IPS DF 4.7 (cell line): ENCODE results near the gene MARCHF3.
"Not testable (repeated sequence)": the region's sequence is repeated elsewhere in the genome, so short reads cannot be mapped to it uniquely, and the experiment has no call there.

Experiments
- DNase-seq: peaks from one replicate; pipeline ENCODE4 v3.0.0-alpha.2; 2013; ENCODE audit warnings: low spot score; ENCODE audit errors: extremely low read depth

MARCHF3 gene

DNA sequence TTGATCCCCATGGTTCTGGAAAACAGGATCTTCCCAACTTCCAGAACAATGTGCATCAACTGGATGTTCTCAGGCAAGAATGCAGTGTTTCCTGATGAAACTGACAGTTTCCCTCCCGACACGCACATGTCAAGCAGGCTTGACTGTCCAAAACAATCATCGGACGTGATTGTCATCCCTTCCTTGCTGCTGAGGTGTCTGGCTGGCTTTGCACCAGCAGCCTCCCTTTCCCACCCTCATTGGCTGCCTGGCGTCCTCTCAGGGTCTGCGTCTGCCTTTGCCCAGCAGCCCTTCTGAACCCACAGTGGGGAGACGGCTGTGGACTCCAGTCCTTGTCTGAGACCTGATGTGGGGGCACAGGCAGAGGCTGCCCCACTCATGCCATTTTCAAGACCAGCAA lies 110.8 kb downstream of the MARCHF3 start:
- DNase-seq = no peak

DNA sequence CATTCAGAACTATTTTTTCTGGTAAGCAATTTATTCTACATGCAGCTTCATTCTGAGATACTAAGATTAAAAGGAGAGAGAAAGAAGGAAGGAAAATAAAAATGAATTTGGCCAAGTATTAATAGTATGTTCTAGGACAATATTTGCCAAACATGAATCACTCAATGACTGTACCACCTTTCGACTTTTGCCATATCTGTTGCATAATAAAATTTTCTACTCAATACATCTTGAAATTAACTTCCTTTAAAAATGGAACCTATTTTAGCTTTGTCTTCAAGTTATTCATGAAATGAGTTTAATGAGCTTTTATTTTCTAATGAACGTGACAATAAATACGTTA lies 111.8 kb downstream of the MARCHF3 start:
- DNase-seq = no peak

DNA sequence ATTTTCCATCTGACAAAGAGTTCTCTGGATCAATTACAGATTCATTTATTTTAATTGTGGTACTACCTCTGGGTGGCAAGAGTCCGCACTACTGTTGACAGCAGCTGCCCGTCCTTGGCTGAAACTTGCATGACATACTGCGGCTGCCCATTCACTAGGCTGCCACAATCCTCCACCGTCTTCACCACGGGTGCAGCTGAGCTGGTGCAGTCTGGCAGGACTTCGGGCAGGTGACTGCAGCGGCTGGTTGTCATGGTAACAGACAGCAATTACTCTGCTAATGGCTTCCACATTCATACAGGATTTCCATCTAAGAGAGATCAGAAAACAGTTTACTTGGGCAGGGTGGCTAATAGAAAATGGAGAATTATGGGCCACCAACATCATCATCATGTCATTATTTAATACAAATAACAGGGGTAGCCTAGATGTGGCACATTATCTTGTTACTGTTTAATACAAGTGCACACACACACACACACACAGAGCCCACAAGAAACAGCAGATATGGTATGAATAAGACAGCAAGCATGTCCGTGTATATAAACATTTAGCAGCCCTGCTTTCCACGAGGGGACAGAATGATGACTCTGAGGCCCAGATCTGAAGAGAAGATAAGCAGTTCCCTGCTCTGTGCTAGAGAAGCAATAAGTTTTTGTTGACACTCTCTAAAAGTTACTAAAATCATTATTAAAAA lies 112.3 kb downstream of the MARCHF3 start:
- DNase-seq = peak; percentile 25

DNA sequence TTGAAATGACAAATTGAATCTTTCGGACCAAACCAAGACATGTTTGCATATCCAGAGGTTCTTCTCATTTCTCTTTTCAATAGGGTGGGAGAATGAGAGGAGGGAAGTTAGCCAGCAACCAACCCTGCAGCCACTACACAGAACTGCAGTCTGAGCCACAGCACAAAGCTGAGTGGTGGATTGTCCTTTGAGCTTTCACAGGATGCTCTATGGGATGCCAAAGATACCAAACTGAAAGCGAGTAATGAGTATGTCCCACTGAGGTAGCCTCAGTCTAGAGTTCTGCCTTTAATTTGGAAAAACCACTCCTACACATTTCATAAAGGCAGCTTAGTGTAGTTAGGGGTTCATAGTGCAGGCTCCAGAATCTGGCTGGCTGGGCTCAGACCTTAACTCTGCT lies 114.9 kb downstream of the MARCHF3 start:
- no peak for DNase-seq

DNA sequence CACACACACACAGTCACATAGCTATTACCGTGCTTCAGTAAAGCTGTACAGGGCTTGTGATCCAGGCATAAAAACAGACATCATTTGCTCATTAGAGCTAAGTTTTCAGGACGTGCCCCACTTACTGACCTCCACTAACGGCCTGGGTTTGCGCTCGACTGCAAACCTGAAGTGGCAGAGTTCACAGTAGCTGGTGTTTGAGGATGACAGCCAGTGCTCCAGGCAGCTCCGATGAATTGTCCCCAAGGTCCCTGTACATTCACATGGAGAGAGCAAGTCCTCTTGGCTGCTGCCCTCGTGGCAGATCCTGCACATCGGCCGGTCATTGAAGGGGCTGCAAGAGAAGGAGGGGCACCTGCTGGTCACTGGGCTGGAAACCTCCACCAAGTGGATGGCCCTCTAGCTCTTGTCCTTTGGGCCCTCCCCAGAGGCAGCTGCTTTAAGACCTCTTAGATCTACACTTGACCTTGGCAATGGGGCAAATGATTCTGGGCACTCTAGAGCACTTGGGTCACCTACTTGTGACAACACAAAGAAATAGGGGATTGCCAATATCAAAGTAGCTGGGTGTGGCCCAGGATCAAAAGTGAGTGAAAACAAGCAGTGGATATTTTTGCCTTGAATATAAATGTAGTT lies 115.4 kb downstream of the MARCHF3 start:
- no peak for DNase-seq

DNA sequence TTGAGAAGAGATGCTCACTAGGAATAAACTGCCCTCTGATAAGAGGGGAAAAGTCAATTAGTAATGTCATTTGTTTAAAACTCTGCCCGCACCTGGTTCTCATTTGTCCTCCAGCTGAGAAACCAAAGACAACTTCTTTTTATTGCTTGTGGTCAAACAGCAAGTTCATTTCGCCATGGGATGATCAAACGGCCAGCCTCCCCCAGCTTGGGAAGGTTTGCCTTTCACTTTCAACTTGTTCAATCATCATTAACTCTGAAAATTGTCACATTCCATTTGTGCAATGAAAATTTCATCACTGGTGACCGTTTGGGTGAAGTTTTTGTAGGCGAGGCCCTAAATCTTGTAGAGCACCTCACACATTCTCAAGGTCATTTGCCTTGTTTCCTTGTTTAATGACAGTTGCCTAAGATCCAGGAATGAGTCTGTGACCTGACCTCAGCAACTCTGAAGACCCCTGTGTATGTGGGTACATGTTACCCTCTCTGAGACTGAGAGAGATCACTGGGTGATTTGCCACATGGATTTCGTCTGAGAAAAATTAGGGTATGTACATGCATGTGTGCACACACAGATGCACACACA lies 117.7 kb downstream of the MARCHF3 start:
- DNase-seq = no peak

DNA sequence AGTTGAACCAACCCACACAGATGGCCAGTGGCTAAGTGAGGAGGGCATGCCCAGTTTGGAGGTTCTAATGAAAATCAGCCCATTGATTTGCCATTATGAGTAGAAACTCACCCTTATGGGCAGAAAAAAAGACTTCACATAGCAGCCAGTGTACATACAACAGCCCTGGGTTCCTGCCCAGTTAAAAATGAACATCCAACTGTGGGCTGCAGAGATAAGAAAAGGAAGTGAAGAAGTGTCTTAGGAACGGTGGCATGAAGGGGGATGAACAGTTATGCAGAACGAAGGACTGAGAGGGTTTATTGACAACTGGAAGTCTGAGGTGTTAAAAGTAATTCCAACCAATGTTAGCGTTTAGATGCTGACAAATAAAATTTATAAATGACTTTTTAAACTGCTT lies 118.4 kb downstream of the MARCHF3 start:
- DNase-seq = no peak

DNA sequence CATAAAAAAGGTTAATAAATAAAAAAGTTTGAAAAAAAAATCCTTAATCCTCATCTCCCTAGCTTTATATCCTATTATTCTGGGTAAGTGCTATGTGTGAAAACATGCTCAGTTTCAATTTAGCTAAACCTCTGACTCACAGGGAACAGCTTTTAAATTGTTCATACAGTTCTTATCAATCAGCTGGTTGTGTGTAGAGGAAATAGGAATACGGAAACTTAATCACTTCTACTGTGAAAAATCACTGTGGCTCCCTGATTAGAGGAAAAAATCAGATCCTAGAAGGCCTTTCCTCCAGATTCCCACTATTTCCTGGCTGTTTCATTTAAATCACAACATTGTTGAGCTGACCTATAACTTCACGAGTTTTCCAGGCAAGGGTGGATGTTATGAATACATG lies 120.5 kb downstream of the MARCHF3 start:
- DNase-seq = no peak

DNA sequence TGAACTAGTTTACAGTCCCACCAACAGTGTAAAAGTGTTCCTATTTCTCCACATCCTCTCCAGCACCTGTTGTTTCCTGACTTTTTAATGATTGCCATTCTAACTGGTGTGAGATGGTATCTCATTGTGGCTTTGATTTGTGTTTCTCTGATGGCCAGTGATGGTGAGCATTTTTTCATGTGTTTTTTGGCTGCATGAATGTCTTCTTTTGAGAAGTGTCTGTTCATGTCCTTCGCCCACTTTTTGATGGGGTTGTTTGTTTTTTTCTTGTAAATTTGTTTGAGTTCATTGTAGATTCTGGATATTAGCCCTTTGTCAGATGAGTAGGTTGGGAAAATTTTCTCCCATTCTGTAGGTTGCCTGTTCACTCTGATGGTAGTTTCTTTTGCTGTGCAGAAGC lies 126.0 kb downstream of the MARCHF3 start:
- DNase-seq = not testable (repeated sequence)

DNA sequence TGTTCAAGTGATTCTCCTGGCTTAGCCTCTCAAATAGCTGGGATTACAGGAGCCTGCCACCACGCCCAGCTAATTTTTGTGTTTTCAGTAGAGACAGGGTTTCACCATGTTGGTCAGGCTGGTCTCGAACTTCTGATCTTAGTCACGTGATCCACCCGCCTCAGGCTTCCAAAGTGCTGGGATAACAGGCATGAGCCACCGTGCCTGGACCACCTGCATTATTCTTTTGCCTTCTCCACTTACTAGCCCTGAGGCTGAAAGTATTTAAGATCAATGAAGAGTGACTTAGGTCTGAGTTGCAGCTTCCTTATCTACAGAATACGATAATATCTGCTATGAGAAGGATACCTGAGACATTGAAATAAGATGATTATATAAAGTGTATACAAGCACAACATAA lies 129.6 kb downstream of the MARCHF3 start:
- DNase-seq = no peak

DNA sequence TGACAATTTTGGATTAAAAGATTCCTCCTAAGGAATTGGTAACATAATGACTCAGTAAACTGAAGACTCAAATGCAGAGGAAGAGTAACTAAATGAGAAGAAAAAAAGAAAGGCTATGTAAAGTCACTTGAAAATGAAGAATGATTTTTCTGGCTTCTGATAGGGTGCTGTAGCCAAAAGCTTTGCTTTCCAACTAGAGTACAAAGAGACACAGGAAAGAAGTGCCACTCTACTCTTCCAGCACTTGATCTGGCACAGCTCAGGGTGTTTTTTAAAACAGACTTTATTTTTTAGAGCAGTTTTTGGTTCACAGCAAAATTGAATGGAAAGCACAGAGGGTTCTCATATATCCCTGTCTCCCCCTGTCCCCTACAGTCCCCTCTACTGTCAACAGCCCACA lies 130.9 kb downstream of the MARCHF3 start:
- no peak for DNase-seq

DNA sequence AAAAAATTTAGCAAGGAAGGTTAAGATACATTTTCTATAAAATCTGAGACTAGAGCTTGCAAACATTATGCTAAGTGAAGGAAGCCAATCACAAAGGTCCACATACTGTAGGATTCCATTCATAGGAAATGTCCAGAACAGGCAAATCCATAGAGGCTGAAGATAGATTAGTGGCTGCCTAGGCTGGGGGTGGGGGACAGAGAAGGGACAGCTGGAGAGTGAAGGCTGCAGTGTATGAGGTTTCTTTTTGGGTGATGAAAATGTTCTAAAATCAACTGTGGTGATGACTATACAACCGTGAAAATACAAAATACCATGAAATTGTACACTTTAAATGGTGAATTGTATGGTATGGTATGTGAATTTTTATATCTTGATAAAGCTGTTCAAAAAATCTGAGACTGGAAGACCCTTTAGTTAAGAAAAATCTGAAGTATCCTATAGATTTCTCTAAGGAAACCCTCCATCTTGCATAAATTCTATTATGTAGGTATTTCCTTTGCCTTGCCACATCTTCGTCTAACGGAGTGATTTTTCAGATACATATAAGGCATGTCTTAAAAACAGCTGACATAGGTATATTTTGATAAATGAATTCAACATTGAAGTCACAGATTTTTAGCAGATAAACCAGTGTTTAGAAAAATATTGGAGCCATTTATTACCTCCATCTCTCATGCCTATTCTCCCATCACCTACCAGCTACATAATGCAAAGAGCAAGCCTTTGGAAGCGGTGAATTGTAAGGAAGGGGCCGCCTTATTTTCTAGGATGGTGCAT lies 132.3 kb downstream of the MARCHF3 start:
- no peak for DNase-seq

DNA sequence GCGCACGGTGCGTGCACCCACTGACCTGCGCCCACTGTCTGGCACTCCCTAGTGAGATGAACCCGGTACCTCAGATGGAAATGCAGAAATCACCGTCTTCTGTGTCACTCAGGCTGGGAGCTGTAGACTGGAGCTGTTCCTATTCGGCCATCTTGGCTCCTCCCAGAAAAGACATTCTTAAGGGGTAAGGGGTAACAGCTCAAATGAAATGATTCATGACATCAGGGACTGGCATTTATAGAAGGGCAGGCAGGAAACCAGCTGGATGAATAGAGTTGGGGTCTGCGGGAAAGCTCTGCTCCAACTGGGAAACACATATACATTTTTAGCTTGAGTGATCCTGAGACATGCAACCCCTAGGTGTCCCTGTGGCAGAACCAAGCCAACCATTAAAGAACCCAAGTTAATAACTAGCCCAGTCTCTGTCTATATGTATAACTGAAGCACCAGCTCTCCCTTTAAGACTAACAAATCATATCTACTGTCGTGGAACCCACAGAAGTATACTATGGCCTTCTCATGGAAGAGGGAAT lies 134.1 kb downstream of the MARCHF3 start:
- DNase-seq = no peak

DNA sequence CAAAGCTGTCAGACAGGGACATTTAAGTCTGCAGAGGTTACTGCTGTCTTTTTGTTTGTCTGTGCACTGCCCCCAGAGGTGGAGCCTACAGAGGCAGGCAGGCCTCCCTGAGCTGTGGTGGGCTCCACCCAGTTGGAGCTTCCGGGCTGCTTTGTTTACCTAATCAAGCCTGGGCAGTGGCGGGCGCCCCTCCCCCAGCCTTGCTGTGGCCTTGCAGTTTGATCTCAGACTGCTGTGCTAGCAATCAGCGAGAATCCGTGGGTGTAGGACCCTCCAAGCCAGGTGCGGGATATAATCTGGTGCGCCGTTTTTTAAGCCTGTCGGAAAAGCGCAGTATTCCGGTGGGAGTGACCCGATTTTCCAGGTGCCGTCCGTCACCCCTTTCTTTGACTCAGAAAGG lies 134.6 kb downstream of the MARCHF3 start:
- DNase-seq = not testable (repeated sequence)

DNA sequence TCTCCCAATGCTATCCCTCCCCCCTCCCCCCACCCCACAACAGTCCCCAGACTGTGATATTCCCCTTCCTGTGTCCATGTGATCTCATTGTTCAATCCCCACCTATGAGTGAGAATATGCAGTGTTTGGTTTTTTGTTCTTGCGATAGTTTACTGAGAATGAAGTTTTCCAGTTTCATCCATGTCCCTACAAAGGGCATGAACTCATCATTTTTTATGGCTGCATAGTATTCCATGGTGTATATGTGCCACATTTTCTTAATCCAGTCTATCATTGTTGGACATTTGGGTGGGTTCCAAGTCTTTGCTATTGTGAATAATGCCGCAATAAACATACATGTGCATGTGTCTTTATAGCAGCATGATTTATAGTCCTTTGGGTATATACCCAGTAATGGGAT lies 139.9 kb downstream of the MARCHF3 start:
- DNase-seq = not testable (repeated sequence)

DNA sequence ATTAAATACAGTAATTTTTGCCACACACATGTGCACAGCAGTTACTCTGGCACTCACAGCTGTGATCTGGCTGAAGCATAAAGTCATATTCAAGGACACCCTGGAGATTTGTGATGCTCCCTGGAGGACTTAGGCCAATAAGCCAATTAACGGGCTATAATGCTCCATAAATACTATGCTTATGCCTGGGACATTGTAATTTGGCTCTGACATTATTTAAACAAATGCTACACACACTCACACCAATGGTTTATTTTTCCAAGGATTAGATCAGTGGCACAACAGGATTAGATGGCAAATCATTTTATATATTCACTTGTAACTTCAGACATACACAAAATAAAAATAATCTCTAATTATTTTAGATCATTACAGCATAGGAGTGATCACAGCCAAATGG lies 142.2 kb downstream of the MARCHF3 start:
- no peak for DNase-seq

DNA sequence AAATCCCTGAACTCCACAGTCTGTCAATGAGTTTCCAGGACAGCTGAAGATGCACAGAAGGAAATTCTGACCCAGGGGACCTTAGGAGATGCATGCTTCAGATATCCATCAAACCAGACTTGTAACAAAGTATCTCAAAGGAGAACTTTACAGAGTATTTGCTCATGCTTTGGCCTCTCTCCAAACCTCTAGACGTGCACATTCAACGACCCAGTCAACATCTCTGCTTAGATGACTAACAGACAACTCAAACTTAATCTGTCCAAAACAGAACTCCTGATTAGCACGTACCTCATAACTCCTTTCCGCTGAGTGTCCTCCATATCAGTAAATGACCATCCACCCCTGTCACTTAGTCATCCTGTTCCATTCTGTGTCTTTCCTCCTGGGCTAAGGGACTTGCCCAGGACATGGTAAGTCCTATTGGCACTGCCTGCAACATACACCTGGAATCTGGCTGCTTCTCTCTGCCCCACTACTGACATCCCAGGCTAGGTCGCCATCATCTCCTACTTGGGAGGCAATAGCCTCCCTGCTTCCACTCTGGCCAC lies 146.0 kb downstream of the MARCHF3 start:
- DNase-seq = no peak

DNA sequence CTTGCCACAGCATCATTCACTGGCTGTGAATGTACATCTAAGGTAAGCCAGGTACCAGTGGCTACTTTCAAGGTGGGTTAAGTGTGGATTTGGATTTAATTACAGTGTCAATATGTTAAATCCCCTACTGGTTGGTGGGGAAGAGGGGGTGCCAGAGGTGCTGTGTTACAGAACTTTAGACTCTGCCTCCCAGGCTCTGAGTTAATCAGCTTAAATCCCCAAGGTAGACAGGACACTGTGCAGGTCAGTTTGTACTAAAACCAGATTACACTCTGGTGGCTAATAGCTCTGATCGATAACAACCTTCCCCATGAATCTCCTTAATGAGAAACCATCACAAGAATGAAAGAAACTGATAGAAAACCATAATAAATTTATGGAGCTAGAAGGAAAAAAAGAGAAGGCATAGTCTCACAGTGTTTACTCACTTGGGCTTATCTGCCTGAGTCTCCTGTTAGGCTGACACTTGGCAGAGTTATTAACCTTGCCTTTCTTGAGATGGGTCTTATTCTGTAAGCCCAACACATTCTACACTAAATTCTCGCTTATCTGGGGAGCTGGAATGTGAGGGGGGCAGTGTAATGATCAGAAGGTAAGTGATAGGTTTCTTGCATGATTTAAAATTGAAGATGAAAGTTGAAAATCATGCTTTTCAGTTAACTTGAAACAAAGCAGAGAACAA lies 146.7 kb downstream of the MARCHF3 start:
- DNase-seq = no peak

DNA sequence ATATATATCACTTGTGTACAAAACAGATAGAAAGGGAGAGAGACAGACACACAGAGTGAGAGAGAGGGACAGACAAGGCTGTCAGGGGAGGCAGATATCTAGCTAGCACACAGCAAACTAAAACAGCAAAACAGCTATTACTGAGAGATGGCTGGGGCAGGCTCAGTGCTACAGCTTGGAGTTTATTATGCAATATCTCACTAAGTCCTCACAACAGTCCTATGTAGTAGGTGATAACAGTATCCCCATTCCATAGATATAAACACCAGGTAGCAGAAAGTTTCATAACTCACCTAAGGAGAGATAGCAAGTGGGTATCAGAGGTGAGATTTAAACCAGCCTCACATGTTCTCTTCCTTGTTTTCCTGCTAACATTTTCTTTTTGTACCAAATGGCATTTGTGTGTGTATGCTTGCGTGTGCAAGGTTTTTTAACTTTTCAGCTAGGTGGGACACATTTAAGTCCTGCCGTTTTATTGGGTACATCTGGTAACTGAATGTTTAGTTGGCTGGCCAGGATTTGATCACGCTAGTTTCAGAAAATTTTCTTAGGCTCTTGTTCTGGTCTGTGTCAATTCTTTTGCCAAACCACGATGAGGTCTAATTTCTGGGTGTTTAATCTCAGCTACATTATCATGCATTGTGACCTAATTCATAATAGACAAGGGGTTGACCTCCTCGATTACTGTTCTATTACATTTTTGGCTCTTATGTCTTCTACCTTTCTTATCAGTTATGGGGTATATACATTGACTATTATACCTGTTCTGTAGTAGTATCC lies 148.3 kb downstream of the MARCHF3 start:
- no peak for DNase-seq

DNA sequence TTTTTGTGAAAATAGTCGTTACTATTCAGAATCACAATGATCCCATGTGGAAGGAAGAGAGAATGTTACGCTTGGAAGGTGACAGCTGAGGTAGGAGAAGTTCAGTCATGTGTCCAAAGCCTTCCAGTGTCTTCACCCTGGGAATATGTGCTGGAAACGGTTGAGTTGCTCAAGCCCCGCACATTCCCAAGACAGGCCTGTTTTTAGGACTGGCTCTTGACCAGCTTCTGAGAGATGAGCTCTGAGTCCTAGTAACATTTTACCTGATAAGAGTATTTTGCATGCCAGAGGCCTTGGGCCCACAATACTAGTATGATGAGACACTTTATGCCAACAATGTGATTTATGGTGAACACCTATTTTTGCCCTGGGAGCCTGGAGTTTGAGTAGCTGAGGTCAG lies 151.7 kb downstream of the MARCHF3 start:
- no peak for DNase-seq
